PC-9 (cell line): ENCODE results near the gene EIF4G3. TPM values are rescaled to one million over a fixed set of nuclear protein-coding genes. Genes with fewer than 3 reads are reported as not detected.

ENCODE experiments used
- BruUV-seq: library from RNA; stranded (reverse); fragments of 400-500 nt; replicated peaks from 2 replicates; lab custom pipeline; 2021; lab: Mats Ljungman, UMichigan
- CTCF ChIA-PET: fragments of 300-600 bp; sonication (Branson Sonifier 250); formaldehyde crosslinking; loops from one replicate; lab custom pipeline; 2022; ENCODE audit warnings: antibody characterized with exemption; lab: Charles Lee
- POLR2A ChIA-PET: fragments of 300-600 bp; sonication (Branson Sonifier 250); formaldehyde crosslinking; loops from one replicate; lab custom pipeline; 2022; ENCODE audit warnings: antibody characterized with exemption; ENCODE audit not compliant: unreplicated experiment; lab: Charles Lee
- DNase-seq, 2 experiments: peaks; one replicate each; pipeline versions ENCODE4 v3.0.0 to v3.0.0-alpha.2; 2015 to 2022; ENCODE audit warnings: mixed read lengths in 1 of 2
- H2AFZ ChIP-seq: fragments of 200-600 bp; sonication (generic); 2 replicates; pipeline ENCODE4 v1.8.1; 2017; ENCODE audit warnings: antibody characterized with exemption
- H3F3A ChIP-seq: fragments of 200-600 bp; sonication (generic); 2 replicates; pipeline ENCODE4 v1.8.1; 2017; ENCODE audit warnings: antibody characterized with exemption, mild to moderate bottlenecking, low read depth; ENCODE audit not compliant: insufficient read depth
- H3K27ac ChIP-seq: fragments of 200-600 bp; sonication (generic); 2 replicates; pipeline ENCODE4 v1.6.1; 2016; ENCODE audit warnings: mixed run types
- H3K27me3 ChIP-seq: fragments of 200-600 bp; sonication (generic); 2 replicates; pipeline ENCODE4 v1.6.1; 2016; ENCODE audit warnings: low read depth, mixed run types; ENCODE audit not compliant: insufficient read depth
- H3K36me3 ChIP-seq: fragments of 200-600 bp; sonication (generic); 2 replicates; pipeline ENCODE4 v1.6.1; 2016; ENCODE audit warnings: low read depth, mixed run types
- H3K4me1 ChIP-seq: fragments of 200-600 bp; sonication (generic); replicated peaks from 2 replicates; pipeline ENCODE4 v1.6.1; 2016; ENCODE audit warnings: mixed run types; ENCODE audit not compliant: insufficient read depth
- H3K4me2 ChIP-seq: fragments of 200-600 bp; sonication (generic); 2 replicates; pipeline ENCODE4 v1.6.1; 2017; ENCODE audit warnings: mixed run types
- H3K4me3 ChIP-seq: fragments of 200-600 bp; sonication (generic); 2 replicates; pipeline ENCODE4 v1.6.1; 2016; ENCODE audit warnings: mixed run types
- H3K79me2 ChIP-seq: fragments of 200-600 bp; sonication (generic); 2 replicates; pipeline ENCODE4 v1.6.1; 2017; ENCODE audit warnings: low read depth, mixed run types
- H3K9me2 ChIP-seq: fragments of 200-600 bp; sonication (generic); 2 replicates; pipeline ENCODE4 v1.8.1; 2017; ENCODE audit warnings: mild to moderate bottlenecking; ENCODE audit not compliant: insufficient read depth
- H3K9me3 ChIP-seq: fragments of 200-600 bp; sonication (generic); 2 replicates; pipeline ENCODE4 v1.8.1; 2016; ENCODE audit warnings: low read depth; ENCODE audit not compliant: insufficient read depth
- H4K20me1 ChIP-seq: fragments of 200-600 bp; sonication (generic); 2 replicates; pipeline ENCODE4 v1.8.1; 2017; ENCODE audit not compliant: insufficient read depth
- CTCF ChIP-seq: fragments of 200-600 bp; sonication (generic); conservative IDR thresholded peaks from 2 replicates; pipeline ENCODE4 v1.6.1; 2017; ENCODE audit warnings: mixed run types, antibody characterized with exemption, mild to moderate bottlenecking, moderate library complexity
- EZH2 ChIP-seq: fragments of 200-600 bp; sonication (generic); IDR thresholded peaks from 2 replicates; pipeline ENCODE4 v1.8.0; 2017; ENCODE audit warnings: antibody characterized with exemption, low read depth
- intact Hi-C: fragments of 100-400 bp; cut with micrococcal nuclease; formaldehyde crosslinking; loops from one replicate; pipeline ENCODE4 v1.10.0; 2022; ENCODE audit not compliant: unreplicated experiment
- microRNA-seq: library from miRNA; unstranded; fragments of <30 nt; microRNA quantifications from one replicate; pipeline ENCODE4 v1.2.0, GENCODE V29; 2021; ENCODE audit warnings: borderline number of aligned reads, borderline replicate concordance
- total RNA-seq: library from RNA; stranded (reverse); gene quantifications from 2 replicates; pipeline ENCODE4 v1.2.3, GENCODE V29; 2021

Gene EIF4G3
- total RNA-seq, 1 experiment from 2014 or later: 63.2 TPM

GRCh38 chr1:20763417-20763816 is 413.3 kb downstream of the EIF4G3 start:
- intact Hi-C loops: no loop called here
- Histone ChIP-seq H2AFZ (no peak overlapping the region), H3F3A (peaks cover 3% of the 10 kb centered on the region; the same call in 1 of the 2 replicates), H3K36me3 (peaks cover 14% of the 10 kb centered on the region; the same call in 1 of the 2 replicates), H4K20me1 (no peaks in the 10 kb centered on the region), H3K4me2 (no peak overlapping the region), H3K9me3 (no peaks in the 10 kb centered on the region), H3K4me1 (no peaks in the 10 kb centered on the region), H3K27ac (no peak overlapping the region), H3K79me2 (no peaks in the 10 kb centered on the region), H3K9me2 (no peaks in the 10 kb centered on the region), H3K27me3 (no peaks in the 10 kb centered on the region), H3K4me3 (no peak overlapping the region)
- TF ChIP-seq EZH2 (no peak), CTCF (no peak)
- ChIA-PET POLR2A (no interaction called here), CTCF (no interaction called here)
- no peak for DNase-seq
- no TSS peak for BruUV-seq

- CTCF ChIA-PET: no interaction called here
- TF ChIP-seq EZH2: no peak
- no peak for TF ChIP-seq CTCF
- no TSS peak for BruUV-seq
- H3F3A ChIP-seq: peaks cover 3% of the 10 kb centered on the region; the same call in 1 of the 2 replicates
- H3K27ac ChIP-seq: no peak overlapping the region
- H2AFZ ChIP-seq: no peak overlapping the region
- peaks cover 10% of the 10 kb centered on the region for H3K36me3 ChIP-seq
- H3K4me3 ChIP-seq: no peak overlapping the region
- no peaks in the 10 kb centered on the region for H4K20me1 ChIP-seq
- no peaks in the 10 kb centered on the region for H3K4me1 ChIP-seq
- H3K9me2 ChIP-seq: no peaks in the 10 kb centered on the region
- no peaks in the 10 kb centered on the region for H3K27me3 ChIP-seq
- H3K79me2 ChIP-seq: no peaks in the 10 kb centered on the region
- no peaks in the 10 kb centered on the region for H3K9me3 ChIP-seq
- POLR2A ChIA-PET: no interaction called here
- no peak for DNase-seq
- intact Hi-C loops: no loop called here
- no peak overlapping the region for H3K4me2 ChIP-seq
Observed at GRCh38 chr1:20760322-20760721, 416.4 kb downstream of the EIF4G3 start.

Small RNA genes lying within 50 kb of the gene (microRNA-seq; reads per million reads assigned to microRNA genes)
- gene MIR1256: not detected

Other genes with a start within 250 kb of the EIF4G3 start
- gene ECE1, start 113.6 kb upstream of the EIF4G3 start, total RNA-seq: 80.8 and 82.1 TPM in 2 replicates